SU-DHL-6 (cell line): ENCODE measurements around the gene ZNF775.

Experiments
- CTCF ChIP-seq: fragments of 200-600 bp; sonication (generic); IDR thresholded peaks from one replicate; pipeline ENCODE4 v1.5.1; 2017; ENCODE audit warnings: antibody characterized with exemption, mild to moderate bottlenecking, low read length, moderate library complexity; ENCODE audit not compliant: insufficient read depth, poor library complexity, severe bottlenecking
- EZH2phosphoT487 ChIP-seq: fragments of 200-600 bp; sonication (generic), shearing (Covaris generic); conservative IDR thresholded peaks from 2 replicates; pipeline ENCODE4 v1.6.1; 2018; ENCODE audit warnings: mild to moderate bottlenecking, antibody characterized with exemption, low read length, moderate library complexity, mixed read lengths

DNA sequence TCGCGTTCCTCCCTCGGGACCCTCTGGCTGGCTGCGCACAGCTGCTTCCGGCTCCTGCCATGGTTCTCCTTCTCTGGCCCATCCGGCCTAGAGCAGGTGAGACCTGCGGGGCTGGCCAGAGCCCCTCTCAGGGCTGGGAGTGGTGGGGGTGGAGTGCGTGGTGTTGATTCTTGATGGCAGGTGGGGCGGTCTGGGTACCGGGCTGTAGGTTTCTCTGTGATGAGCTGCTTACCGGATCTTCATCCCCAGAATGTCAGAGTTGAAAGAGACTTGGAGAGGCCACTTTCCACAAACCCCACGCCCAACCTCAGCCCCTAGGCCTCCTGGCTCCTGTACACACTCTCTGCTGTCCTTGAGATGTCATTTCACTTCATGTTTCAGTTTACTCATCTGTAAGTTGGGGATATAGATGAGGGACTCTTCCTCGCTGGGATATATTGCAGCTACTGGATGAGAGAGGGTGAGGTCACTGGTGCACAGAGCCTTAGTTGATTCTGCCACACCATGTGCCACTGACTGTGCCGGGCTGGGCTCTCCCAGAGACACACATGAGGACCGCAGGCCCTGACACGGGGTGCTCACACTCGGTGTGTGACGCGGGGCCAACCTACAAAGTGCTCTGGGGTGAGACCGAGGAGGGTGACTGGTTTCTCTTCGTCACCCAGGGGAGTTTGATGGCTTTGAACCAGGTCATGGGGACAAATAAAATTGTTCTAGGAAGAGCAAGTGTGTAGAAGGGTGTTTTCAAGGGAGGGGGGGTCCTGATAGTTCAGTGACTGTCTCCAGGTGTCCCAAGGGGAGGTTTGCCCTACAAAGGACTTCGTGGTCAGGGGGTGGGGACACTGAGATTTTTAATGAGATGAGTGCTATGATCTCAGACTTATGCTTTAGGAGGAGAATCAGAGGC lies 29.5 kb downstream of the ZNF775 start:
- TF ChIP-seq CTCF (no peak), EZH2phosphoT487 (no peak)
